Testis (tissue), 2 donors: Measurements from ENCODE around the gene HRC.

Experiments used
- POLR2A ChIP-seq: fragments of 450-650 bp; IDR thresholded peaks from one replicate; pipeline ENCODE4 v1.6.1; 2017; ENCODE audit warnings: antibody characterized with exemption, mild to moderate bottlenecking, moderate library complexity
- TF ChIP-seq, protein P1 (sequence below), 3 experiments: fragments of 450-650 bp in 2 of 3; fragments of 200-600 bp in 1 of 3; sonication (generic) in 1 of 3; IDR thresholded peaks; one replicate each; pipeline ENCODE4 v1.5.1; 2016 to 2019; ENCODE audit warnings: antibody characterized with exemption in 3 of 3, mild to moderate bottlenecking in 2 of 3, moderate library complexity in 1 of 3

DNA sequence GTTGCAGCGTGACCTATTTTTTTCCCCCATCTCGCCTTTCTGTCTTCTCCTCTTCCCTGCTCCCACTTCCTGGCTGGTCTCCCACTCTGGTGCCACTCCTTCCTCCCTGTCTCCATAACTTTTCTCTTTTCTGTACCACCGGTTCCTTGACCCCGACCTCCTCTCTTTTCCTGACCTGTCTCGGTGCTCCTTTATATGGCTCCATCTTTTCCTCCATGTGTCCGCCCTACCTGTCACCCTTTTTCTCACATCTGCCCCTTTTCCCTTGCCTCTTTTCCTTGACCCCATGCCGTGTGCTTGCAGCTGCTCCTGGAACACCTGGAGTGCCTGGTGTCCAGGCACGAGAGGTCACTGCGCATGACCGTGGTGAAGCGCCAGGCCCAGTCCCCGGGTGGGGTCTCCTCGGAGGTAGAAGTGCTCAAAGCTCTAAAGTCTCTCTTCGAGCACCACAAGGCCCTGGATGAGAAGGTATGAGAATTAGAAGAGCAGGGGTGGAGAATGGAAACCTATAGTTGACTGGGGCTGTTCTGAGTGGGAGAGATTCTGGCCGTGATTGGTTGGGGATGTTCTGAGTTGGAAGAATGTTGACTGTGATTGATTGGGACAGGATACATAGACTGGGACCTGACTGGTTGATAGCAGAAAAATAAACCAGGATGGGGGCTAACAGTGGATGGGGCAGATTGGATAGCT, 26.5 kb downstream of the HRC start:
- no peak for TF ChIP-seq POLR2A
- TF ChIP-seq, protein P1, sequence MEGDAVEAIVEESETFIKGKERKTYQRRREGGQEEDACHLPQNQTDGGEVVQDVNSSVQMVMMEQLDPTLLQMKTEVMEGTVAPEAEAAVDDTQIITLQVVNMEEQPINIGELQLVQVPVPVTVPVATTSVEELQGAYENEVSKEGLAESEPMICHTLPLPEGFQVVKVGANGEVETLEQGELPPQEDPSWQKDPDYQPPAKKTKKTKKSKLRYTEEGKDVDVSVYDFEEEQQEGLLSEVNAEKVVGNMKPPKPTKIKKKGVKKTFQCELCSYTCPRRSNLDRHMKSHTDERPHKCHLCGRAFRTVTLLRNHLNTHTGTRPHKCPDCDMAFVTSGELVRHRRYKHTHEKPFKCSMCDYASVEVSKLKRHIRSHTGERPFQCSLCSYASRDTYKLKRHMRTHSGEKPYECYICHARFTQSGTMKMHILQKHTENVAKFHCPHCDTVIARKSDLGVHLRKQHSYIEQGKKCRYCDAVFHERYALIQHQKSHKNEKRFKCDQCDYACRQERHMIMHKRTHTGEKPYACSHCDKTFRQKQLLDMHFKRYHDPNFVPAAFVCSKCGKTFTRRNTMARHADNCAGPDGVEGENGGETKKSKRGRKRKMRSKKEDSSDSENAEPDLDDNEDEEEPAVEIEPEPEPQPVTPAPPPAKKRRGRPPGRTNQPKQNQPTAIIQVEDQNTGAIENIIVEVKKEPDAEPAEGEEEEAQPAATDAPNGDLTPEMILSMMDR (IDR thresholded peaks at IDR 0.05) = no peak
